Lung microvascular endothelial cell (primary cell): Measurements from ENCODE around the gene DHX16. TPM values are rescaled to one million over a fixed set of nuclear protein-coding genes. Genes with fewer than 3 reads are reported as not detected.
"Not testable (repeated sequence)": the region's sequence is repeated elsewhere in the genome, so short reads cannot be mapped to it uniquely, and the experiment has no call there.

ENCODE experiments used
- DNase-seq, 2 donors: peaks; one replicate each; pipeline versions ENCODE4 v3.0.0 to v3.0.0-alpha.2; 2010; ENCODE audit warnings: low read depth in 2 of 2
- total RNA-seq: library from RNA; depleted of rRNA; stranded (reverse); fragments of >200 nt; gene quantifications from 2 replicates; pipeline ENCODE4 v1.2.1, GENCODE V29; 2014

DHX16 gene
- 25.1 and 32.5 TPM in 2 replicates for total RNA-seq

DNA sequence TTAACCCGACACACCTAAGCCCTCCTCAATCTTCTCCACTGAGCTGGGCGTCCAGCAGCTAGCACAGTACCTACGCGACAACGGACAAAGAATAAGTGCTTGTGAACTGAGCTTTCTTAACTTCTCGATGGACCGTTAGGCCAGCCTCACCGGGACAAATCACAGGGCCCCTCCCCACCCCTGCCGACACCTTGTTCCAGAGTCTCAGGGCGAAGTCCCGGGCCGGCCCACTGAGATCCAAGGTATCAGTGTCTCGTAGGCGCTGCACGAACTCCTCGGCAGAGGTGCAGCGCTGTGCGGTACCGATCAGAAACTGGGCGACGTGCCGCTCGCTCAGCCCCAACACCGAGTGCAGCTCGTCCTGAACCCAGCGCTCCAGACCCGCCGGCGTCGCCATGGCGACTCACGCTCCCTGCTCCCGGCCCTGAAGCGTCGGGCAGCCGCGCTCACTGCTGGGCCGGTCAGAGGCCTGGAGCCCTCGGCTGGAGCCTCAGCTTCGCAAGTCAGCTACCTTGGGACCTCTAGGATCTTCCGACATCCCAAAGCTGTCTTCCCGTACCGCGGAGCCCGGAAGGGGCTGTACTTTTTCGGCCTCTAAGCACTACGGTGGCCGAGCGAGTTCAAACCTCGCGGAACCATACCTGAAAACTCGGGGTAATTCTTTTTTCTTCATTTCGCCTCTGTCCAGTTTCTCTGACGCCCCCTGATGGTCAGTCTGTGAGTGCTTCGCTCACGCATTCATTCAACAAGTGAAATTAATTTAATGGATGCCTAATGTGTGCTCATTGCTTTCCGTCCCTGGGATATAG, at the start of gene DHX16:
DHX16 (minus strand) TSS at position 562 of the 809 bp plus-strand sequence; CDS start at position 397, 165 bp downstream.
- DNase-seq: peak; percentile 98

DNA sequence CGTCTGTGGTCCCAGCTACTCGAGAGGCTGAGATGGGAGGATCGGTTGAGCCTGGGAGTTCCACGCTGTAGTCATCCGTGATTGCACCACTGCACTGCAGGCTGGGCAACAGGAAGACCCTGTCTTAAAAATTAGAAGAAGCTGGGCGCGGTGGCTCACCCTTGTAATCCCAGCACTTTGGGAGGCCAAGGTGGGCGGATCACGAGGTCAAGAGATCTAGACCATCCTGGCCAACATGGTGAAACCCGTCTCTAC, 49.1 kb upstream of the DHX16 start:
- DNase-seq: not testable (repeated sequence)

DNA sequence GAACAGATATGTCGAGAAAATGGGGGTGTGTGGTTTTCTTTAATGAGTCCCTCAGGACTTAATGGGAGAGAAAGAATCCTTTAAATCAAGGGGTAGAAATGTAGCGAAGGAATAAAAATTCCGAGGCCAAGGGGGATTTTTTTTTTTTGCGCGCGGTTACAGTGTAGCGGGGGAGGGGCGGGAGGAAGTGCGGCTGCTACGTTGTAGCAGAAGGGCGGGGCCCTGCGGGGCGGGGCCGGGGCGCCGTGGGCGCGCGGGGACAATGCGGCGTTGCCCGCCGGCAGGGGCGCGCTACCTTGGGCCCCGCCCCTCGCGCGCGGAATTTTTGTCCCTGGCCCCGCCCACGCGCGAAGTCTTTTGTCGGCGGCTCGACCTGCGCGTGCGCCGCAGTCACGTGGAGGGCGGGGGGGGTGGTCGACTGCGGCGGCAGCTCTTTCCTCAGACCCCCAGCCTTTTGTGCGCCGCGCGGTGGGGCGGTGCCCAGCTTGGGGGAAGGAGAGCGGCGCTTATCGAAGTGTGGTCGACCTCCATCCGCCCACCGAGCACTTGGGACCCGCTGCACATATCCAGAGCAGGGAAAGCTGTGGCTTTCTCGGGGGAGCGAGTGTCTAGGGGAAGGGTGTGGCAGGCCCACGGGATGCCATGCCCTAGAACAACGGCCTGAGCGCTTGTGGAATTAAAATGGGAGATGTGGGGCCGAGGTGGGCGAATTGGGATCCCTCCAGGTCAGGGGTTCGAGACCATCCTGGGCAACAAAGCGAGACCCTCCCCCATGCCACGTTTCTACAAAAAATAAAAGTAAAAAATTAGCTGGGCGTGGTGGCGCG, 48.6 kb upstream of the DHX16 start:
- peak; percentile 94 to 96 for DNase-seq

GRCh38 chr6:30720738-30721197, 48.0 kb upstream of the DHX16 start:
- peak; percentile 68 to 77 for DNase-seq

DNA sequence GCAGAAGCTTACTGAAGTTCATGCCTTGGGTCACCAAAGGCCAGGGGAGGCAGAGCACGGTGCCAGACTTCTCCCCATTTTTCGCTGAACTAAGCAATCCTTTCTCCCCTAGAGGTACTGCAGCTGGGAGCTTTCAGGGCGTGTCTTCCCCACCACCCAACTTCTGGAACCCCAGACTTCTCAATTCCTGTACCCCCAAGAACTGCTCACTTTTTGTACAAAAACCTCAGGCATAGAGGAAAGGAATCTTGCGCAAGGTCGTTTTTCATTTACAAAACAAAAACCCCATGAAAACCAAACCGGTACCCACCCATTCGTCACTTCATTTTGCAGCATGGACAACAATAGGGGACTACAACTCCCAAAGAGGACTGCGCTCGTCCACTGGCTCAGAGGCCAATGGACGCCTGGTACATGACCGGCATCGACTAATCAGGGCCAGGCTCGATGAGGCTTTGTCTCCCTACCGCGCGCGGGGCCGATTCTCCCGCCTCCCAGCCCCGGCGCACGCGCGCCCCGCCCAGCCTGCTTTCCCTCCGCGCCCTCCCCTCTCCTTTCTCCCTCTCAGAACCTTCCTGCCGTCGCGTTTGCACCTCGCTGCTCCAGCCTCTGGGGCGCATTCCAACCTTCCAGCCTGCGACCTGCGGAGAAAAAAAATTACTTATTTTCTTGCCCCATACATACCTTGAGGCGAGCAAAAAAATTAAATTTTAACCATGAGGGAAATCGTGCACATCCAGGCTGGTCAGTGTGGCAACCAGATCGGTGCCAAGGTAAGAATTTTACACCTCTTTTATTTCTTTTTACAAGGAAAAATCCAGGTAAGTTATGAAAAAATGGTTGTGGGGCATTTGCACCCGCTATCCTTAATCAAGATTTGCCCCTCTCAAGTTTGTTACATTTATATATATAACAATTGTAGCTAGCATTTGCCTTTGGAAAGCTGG, 47.3 kb upstream of the DHX16 start, which contains the start of gene TUBB:
TUBB (plus strand) TSS at position 562 of the 947 bp plus-strand sequence; CDS start at position 717, 155 bp downstream.
- DNase-seq: peak; percentile 98

DNA sequence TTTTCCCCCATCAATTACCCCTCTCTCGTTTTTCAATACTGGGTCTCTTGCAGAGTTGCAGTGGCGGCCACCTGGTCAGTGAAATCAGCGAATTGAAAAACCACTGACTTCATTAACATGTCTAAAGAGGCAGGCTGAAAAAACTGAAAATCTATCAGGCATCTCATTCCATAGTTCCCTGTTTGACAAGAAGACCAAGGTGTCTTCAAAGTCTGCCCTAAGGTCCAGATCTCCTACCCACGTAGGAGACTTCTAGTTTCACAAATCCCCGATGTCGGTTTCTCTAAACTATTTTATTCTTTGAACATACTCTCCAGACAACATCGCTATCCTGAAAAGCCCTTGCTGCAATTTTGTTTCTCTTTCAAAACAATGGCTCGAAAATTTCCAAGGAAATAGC, 46.5 kb upstream of the DHX16 start:
- DNase-seq: no peak

DNA sequence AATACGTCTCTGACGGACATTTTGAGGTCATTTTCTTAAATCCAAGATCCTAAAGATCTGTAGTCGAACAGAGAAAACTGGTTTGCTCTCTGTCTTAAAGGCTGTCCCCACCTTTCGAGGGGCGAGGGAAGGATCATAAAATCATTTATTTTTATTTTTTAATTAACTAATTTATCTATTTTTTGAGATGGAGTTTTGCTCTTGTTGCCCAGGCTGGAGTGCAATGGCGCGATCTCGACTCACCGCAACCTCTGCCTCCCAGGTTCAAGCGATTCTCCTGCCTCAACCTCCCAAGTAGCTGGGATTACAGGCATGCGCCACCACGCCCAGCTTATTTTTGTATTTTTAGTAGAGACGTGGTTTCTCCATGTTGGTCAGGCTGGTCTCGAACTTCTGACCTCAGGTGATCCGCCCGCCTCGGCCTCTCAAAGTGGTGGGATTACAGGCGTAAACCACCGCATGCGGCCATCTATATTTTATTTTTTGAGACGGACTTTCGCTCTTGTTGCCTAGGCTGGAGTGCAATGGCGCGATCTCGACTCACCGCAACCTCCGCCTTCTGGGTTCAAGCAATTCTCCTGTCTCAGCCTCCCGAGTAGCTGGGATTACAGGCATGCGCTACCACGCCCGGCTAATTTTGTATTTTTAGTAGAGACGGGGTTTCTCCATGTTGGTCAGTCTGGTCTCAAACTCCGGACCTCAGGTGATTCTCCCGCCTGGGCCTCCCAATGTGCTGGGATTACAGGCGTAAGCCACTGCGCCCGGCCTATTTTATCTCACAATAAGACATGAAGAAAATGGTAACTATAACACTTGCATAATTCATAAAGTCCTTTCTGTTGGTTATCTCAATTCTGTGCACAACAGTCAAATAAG, 45.3 kb upstream of the DHX16 start:
- DNase-seq: not testable (repeated sequence)

DNA sequence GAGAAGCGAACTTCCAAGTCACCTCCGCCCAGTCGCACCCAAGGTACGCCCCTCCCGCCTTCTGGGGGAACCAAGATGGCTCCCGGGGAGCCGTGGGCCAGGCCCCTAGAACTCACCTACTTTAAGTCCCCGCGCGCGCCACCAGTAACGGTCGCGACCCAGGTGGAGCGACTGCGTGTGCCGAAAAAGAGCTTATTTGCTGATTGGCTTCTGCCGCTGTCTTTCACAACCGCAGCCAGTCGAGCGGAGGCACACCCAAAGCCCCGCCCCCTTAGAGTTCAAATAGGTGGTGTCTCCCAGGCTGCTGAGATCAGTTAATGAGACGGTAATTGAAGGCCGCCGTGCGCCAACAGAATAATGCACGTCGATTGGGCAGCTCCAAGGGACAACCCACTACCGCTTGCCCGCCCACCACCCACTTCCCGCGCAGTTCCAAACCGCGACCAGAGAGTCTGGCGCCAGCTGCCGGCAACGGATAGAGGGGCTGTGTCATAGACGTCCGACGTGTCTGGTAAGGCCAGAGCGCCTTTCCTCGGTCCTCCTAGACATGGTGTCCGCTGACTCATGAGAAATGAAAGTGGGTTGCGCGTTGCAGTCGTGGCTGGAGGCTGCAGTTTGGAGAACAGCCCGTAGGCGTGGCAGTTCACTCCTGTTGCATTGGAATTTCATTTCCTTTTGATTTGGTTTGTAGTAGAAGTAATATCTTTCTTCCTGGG, 44.5 kb upstream of the DHX16 start, which contains the start of gene MDC1:
MDC1 (minus strand) TSS at position 153 of the 716 bp plus-strand sequence. CDS start 2,106 bp downstream, outside the sequence.
- peak; percentile 100 for DNase-seq

- no peak for DNase-seq
These were observed 44.0 kb upstream of the DHX16 start for GRCh38 chr6:30716879-30717128.

DNA sequence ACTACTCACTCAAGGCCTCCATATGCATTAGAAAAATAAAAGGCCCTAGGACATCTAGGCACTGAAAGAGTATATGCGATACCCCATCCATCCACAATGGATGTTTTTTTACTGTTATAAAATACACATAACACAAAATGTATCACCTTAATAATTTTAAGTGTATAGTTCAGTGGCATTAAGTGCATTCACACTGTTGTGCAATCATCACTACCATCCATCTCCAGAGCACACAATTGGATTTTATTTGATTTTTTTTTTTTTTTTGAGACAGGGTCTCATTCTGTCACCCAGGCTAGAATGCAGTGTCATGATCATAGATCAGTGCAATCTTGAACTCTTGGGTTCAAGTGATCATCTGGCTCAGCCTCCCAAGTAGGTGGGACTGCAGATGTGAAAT, 41.5 kb upstream of the DHX16 start:
- DNase-seq: no peak

DNA sequence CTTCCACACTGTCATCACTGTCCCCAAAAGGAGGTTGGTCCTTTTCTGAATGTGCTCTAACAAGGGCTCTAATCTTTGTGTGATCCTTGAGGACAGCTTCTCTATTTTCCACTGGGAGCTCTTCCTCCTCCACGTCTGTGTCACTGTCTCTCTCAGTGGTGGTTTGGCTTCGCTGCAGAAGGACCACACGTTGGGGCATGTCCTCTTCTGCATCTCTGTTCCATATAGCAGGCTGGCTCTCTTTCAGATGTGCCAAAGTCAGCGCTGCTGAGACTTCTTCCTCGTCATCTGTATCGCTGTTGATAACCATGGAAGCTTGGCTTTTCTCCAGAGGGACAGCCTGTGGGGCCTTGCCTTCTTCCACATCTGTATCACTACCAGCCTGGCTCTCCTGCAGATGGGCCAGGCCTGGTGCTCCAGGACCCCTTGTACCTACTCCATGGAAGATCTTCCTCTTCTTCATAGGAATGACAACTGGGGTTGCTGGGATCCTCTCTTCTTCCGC, 39.7 kb upstream of the DHX16 start:
- DNase-seq: no peak

DNA sequence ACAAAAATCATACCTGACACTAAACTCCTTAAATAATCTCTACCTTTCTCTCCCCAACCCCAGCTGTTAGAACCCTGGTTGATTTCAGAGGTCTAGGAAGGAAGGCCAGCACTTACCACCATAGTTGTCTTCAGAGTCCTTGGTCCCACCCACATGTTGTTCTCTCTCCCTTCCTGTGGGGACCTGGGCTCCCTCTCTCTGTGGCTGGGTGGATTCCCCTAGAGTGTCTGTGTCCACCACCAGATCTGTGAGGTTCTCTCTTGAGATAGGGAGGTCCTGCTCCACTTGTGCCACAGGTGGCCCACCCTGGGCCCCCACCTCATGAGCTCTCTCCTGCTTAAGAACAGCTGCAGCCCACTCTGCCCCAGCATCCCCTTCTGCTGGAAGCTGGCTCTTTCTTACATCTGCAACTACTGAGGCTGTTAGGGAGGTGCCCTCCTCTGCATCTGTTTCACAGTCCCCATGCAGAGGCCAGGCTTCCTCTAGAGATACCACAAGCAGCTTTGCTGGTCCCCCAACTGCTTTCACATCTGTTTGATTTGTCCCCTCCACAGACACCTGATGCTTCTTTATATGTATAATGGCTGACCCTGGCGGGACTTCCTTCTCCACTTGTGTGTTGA, 39.1 kb upstream of the DHX16 start:
- DNase-seq: no peak

DNA sequence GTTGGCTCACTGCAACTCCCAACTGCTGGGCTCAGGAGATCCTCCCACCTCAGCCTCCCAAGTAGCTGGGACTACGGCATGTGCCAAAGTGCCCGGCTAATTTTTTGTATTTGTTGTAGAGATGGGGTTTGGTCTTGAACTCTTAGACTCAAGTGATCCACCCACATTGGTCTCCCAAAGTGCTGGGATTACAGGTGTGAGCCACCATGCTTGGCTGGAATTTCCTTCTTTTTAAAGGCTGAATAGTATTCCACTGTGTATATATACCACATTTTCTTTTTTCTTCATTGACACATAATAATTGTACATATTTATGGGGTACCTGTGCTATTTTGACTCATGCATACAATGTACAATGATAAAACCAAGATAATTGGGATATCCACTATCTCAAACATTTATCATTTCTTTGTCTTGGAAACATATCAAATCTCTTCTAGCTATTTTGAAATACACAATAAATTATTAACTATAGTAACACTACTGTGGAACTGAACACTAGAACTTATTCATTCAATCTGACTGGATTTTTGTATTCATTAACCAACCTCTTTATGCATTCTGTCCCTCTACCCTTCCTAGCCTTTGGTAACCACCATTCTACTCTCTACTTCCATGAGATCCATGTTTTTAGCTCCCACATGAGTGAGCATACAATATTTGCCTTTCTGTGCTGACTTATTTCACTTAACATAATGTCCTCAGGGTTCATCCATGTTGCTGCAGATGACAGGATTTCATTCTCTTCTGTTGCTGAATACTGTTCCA, 36.5 kb upstream of the DHX16 start:
- DNase-seq: no peak

DNA sequence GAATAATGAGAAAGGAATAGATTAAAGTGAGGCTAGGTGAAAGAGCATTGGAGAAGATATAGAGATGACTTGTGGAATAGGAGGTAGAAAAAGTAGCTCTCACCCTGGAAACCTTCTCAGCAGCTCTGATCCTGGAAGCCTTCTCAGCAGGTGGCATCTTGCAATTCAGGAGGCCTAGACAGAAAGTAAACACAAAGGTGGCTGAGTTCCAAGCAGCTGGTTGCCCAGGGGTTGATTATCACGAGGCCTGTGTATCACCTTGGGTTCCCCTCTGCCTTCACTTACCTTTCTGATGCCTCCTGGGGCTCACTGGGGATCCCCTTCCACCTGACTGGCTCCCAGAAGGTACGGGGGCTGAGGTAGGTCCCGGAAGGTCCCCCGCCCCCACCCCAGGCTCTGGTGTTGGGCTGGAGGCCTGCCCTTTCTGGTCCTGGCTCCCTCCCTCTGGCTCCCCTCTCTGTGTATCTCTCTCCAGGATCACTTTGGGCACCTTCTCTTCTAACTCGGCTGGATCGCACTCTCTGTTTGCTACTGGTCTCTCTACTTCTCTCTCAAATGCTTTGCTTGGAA, 34.6 kb upstream of the DHX16 start:
- DNase-seq: no peak

- DNase-seq: no peak
These were observed 32.8 kb upstream of the DHX16 start for GRCh38 chr6:30705620-30706019.

DNA sequence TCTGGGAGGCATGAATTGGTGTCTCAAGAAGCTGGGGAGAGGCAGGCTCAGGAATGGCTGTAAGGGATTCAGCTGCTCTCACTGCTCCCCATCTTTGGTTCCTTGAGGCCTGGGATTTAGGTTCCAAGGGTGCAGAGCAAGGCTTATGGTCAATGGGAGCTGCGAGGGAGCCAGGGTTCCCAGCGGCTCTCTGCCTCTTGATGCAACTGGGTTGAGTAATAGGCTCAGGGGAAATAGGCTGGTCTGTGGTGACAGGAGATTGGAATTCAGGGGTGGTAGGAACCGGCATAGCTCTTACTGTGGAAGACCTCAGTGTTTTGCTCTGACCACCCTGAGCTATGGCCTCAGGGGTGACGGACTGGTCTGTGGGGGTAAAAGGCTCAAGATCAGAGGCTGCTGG, 31.0 kb upstream of the DHX16 start:
- DNase-seq: no peak

DNA sequence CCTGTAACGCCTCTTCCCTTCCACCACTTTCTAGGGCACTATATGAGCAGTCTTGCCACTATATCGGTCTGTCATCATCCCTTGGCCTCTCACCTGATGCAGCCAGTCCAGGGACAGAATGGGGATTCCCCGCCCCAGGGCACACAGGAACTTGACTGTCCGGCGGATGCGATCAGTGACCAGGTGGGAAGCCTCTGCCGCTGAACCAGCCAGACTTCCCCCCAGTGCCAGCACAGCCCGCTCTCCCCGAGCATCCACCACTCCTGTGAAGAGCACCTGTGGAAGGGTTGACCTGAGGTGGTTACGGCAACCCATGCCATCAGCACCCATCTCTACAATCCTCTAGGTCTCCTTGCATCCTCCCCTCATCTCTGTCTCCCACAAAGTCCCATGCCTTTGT, 30.2 kb upstream of the DHX16 start:
- DNase-seq: no peak

GRCh38 chr6:30700340-30700739, 27.5 kb upstream of the DHX16 start:
- DNase-seq: peak in 1 of 2 donors; percentile 50
